Neural crest cell (in vitro differentiated cells): Measurements from ENCODE around the gene SGMS1. TPM values are rescaled to one million over a fixed set of nuclear protein-coding genes. Genes with fewer than 3 reads are reported as not detected.

Source experiments
- DNase-seq: peaks from one replicate; pipeline ENCODE4 v3.0.0; 2021; ENCODE audit warnings: low read depth, mixed read lengths, low spot score
- H3K27ac Mint-ChIP-seq: one replicate; pipeline ENCODE4 v1.8.0; 2021; ENCODE audit warnings: mild to moderate bottlenecking, mixed read lengths; ENCODE audit not compliant: unreplicated experiment
- H3K27me3 Mint-ChIP-seq: 2 replicates; pipeline ENCODE4 v1.8.0; 2021; ENCODE audit warnings: low read depth, mild to moderate bottlenecking, mixed read lengths
- H3K36me3 Mint-ChIP-seq: 2 replicates; pipeline ENCODE4 v1.8.0; 2021; ENCODE audit warnings: low read depth, mild to moderate bottlenecking, mixed read lengths
- H3K4me1 Mint-ChIP-seq: 2 replicates; pipeline ENCODE4 v1.8.0; 2021; ENCODE audit warnings: mixed read lengths
- H3K4me3 Mint-ChIP-seq: one replicate; pipeline ENCODE4 v1.8.0; 2021; ENCODE audit warnings: mild to moderate bottlenecking, mixed read lengths
- H3K9me3 Mint-ChIP-seq: 2 replicates; pipeline ENCODE4 v1.8.0; 2021; ENCODE audit warnings: mixed read lengths
- total RNA-seq: library from RNA; stranded (reverse); gene quantifications from 2 replicates; pipeline ENCODE4 v1.2.1, GENCODE V29; 2021
- TF ChIP-seq, protein P1 (sequence below): fragments of 200-600 bp; sonication (generic); conservative IDR thresholded peaks from 2 replicates; pipeline ENCODE4 v1.5.0; 2021; ENCODE audit warnings: antibody characterized with exemption, mild to moderate bottlenecking

Gene SGMS1
- total RNA-seq, 1 donor from 2014 or later: 14.4 TPM

DNA sequence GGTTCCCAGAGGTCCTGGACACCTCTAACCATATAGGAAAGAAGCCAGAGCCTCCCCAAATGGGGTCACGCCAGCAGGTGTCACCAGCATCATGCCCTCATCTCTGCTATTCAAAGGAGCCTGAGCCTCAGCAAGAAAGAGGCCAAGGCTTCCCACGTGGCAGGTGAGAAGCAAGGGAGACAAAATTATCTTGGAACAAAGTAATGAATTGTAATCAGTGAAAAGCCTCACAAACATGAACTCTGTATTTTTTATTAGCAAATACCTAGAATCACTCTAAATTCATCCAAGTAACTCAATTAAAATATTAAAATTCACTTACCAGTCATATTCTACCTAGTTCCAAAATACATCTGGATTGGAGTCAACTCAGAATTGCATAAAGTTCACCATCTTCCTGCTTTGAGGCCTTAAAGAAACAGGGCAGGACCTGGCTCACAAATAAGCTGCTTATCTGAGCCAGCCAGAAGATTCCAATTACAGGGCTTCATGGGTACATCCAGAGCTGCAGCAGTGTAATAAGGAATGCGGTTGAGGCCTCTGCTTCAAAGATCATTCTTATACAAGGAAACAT lies 68.7 kb downstream of the SGMS1 start:
- Mint-ChIP-seq H3K27ac (no peak overlapping the region), H3K9me3 (no peaks in the 10 kb centered on the region), H3K4me3 (no peak overlapping the region), H3K4me1 (peaks cover 22% of the 10 kb centered on the region), H3K36me3 (no peaks in the 10 kb centered on the region), H3K27me3 (no peaks in the 10 kb centered on the region)
- no peak for DNase-seq
- TF ChIP-seq, protein P1, sequence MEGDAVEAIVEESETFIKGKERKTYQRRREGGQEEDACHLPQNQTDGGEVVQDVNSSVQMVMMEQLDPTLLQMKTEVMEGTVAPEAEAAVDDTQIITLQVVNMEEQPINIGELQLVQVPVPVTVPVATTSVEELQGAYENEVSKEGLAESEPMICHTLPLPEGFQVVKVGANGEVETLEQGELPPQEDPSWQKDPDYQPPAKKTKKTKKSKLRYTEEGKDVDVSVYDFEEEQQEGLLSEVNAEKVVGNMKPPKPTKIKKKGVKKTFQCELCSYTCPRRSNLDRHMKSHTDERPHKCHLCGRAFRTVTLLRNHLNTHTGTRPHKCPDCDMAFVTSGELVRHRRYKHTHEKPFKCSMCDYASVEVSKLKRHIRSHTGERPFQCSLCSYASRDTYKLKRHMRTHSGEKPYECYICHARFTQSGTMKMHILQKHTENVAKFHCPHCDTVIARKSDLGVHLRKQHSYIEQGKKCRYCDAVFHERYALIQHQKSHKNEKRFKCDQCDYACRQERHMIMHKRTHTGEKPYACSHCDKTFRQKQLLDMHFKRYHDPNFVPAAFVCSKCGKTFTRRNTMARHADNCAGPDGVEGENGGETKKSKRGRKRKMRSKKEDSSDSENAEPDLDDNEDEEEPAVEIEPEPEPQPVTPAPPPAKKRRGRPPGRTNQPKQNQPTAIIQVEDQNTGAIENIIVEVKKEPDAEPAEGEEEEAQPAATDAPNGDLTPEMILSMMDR: no peak

DNA sequence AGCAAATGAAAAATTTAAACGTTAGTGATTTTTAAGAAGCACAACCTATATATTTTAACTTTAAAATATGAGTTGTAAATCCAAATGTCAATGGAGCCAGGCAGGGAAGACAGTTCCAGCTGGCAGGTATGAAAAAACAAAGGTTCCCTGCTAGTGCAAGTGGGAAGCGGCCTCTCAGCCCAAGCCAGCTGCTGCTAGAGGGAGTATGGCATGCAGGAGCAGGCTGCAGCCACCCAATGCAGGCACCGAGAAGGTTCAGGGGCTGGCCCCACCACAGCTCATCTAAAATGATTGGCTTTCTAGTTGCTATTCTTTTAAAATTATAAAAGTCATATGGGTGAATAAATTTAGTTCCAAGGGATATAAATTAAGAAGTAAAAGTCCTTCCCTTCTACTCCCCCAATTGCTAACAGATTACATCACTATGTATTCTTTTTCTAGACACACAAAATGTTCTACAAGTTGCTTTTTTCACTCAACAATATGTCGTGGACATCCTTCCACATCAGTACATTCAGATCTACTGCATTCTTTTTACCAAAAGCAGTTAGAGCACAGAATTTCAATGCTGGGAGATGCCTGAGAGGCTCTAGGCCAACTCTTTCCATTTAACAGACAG lies 69.3 kb downstream of the SGMS1 start:
- H3K9me3 Mint-ChIP-seq: no peaks in the 10 kb centered on the region
- H3K4me1 Mint-ChIP-seq: peaks cover 20% of the 10 kb centered on the region
- DNase-seq: no peak

DNA sequence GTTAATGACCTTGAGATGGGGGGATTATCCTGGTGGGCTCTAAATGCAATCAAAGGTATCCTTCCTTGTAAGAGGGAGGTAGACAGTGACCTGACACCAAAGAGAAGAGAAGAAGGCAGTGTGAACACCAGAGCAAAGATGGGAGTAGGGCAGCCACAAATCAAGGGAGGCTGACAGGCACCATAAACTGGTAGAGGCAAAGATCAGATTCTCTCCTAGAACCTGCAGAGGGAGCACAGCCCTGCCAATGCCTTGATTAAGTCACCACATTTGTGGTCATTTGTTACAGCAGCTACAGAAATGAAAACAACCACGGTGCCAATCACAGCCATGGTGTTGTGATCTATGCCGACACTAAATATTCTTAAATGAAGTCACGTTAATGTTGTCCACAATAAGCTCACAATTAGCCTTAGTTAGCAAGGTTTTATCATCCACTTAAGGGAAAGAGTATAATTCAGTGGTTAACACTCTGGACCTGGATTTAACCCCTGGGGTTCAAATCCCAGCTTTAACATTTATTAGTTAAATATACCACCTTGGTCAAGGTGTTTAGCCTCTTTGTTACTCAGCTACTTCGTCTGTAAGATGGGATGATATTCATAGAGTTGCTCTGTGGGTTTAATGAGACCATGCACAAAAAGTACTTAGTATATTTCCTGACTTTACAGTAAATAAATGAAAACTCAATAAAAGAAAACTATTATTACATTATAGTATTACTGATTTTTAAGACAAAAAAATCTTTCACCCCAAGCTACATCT lies 70.8 kb downstream of the SGMS1 start:
- no peak for DNase-seq
- Mint-ChIP-seq H3K27me3 (no peaks in the 10 kb centered on the region), H3K9me3 (no peaks in the 10 kb centered on the region), H3K27ac (no peak overlapping the region), H3K4me3 (no peak overlapping the region), H3K36me3 (no peaks in the 10 kb centered on the region), H3K4me1 (peaks cover 15% of the 10 kb centered on the region)
- TF ChIP-seq, protein P1: no peak

More for the DNA sequence above, 69.3 kb downstream of the SGMS1 start:
- no peaks in the 10 kb centered on the region for H3K36me3 Mint-ChIP-seq
- TF ChIP-seq, protein P1: no peak
- H3K27ac Mint-ChIP-seq: no peak overlapping the region
- no peaks in the 10 kb centered on the region for H3K27me3 Mint-ChIP-seq
- H3K4me3 Mint-ChIP-seq: no peak overlapping the region

DNA sequence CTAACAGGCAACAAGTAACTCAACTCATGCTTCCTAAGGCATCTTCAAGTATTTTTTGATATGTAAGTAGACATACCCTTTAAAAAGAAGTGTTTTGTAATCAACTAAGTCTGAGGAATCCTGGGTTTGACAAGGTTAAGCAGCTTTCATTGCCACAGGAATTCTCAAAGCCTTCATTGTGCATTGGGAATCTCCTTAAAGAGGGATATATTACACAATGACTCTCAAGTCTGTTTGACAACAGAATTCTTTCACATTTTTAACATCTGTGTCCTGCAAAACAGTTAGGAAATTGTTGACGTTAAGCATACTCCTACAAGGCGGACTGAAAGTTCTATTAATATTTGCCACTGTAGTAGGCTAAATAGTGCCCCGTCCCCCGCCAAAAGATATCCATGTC lies 71.4 kb downstream of the SGMS1 start:
- TF ChIP-seq, protein P1: no peak
- H3K4me3 Mint-ChIP-seq: no peak overlapping the region
- H3K36me3 Mint-ChIP-seq: peaks cover 6% of the 10 kb centered on the region
- no peak overlapping the region for H3K27ac Mint-ChIP-seq
- DNase-seq: no peak
- H3K4me1 Mint-ChIP-seq: peaks cover 15% of the 10 kb centered on the region
- peaks cover 6% of the 10 kb centered on the region for H3K9me3 Mint-ChIP-seq
- no peaks in the 10 kb centered on the region for H3K27me3 Mint-ChIP-seq

DNA sequence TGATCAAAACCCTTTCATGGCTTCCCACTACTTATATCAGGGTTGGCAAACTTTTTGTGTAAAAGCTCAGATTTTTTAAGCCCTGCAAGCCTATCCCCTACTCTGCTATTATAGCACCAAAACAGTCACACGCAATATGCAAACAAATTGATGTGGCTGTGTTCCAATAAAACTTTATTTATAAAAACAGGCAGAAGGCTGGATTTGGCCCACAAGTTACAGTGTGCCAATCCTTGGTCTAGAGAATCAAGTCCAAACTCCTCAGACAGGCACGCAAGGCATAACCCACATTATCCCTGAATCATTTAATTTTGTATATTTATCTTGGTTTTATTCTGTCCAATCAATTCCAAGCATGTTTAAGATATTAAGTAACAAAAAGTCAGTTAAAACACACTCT lies 71.9 kb downstream of the SGMS1 start:
- TF ChIP-seq, protein P1: no peak

More for the DNA sequence above, 71.9 kb downstream of the SGMS1 start:
- peaks cover 6% of the 10 kb centered on the region for H3K36me3 Mint-ChIP-seq
- H3K4me1 Mint-ChIP-seq: peaks cover 15% of the 10 kb centered on the region
- DNase-seq: no peak
- no peak overlapping the region for H3K4me3 Mint-ChIP-seq
- H3K27me3 Mint-ChIP-seq: no peaks in the 10 kb centered on the region
- H3K9me3 Mint-ChIP-seq: peaks cover 7% of the 10 kb centered on the region
- H3K27ac Mint-ChIP-seq: no peak overlapping the region
